ENCODE data around the gene HOXD3.

GRCh38 chr2:176158855-176159662 lies 2.0 kb downstream of the HOXD3 start:
- TF ChIP-seq SP2 (IDR thresholded peaks at IDR 0.05; ENCODE audit: low read length) (no peak), YY1 (IDR thresholded peaks at IDR 0.05; ENCODE audit: low read depth, low read length) (no peak), CTCF (IDR thresholded peaks at IDR 0.05; ENCODE audit: control extremely low read depth in 1 of 3, insufficient read depth in 1 of 3, low read depth in 1 of 3, low read length in 3 of 3) (no peak), CREB1 (IDR thresholded peaks at IDR 0.05) (no peak), EZH2 (IDR thresholded peaks at IDR 0.05; ENCODE audit: low read depth, low read length, severe bottlenecking) (no peak), BRCA1 (IDR thresholded peaks at IDR 0.05; ENCODE audit: low read depth, low read length) (no peak), JUN (IDR thresholded peaks at IDR 0.05; ENCODE audit: low read depth, low read length) (no peak), JUND (IDR thresholded peaks at IDR 0.05; ENCODE audit: low read length) (no peak), POLR2AphosphoS5 (IDR thresholded peaks at IDR 0.05; ENCODE audit: low read depth, low read length) (no peak), CHD2 (IDR thresholded peaks at IDR 0.05; ENCODE audit: low read length) (no peak)
- TF ChIP-seq, protein P1, sequence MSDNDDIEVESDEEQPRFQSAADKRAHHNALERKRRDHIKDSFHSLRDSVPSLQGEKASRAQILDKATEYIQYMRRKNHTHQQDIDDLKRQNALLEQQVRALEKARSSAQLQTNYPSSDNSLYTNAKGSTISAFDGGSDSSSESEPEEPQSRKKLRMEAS (IDR thresholded peaks at IDR 0.05) = no peak
- TF ChIP-seq, protein P2, sequence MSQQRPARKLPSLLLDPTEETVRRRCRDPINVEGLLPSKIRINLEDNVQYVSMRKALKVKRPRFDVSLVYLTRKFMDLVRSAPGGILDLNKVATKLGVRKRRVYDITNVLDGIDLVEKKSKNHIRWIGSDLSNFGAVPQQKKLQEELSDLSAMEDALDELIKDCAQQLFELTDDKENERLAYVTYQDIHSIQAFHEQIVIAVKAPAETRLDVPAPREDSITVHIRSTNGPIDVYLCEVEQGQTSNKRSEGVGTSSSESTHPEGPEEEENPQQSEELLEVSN (IDR thresholded peaks at IDR 0.05) = no peak
